ENCODE measurements around the gene CTXND1.

The CTXND1 gene

GRCh38 chr15:80251428-80252120 lies 439 bp downstream of the CTXND1 start:
- FAIRE-seq = no peak

- no peak for FAIRE-seq
Measured at GRCh38 chr15:80250614-80251427, 1.2 kb downstream of the CTXND1 start.

GRCh38 chr15:80249973-80250372 lies 2.0 kb downstream of the CTXND1 start:
- FAIRE-seq = no peak

GRCh38 chr15:80247320-80247719 lies 4.7 kb downstream of the CTXND1 start:
- FAIRE-seq = no peak

GRCh38 chr15:80246425-80246894 lies 5.6 kb downstream of the CTXND1 start:
- no peak for FAIRE-seq

GRCh38 chr15:80242802-80243201 lies 9.2 kb downstream of the CTXND1 start:
- no peak for FAIRE-seq

- no peak for FAIRE-seq
Measured at GRCh38 chr15:80242132-80242769, 9.8 kb downstream of the CTXND1 start.

GRCh38 chr15:80241508-80241907 lies 10.5 kb downstream of the CTXND1 start:
- no peak for FAIRE-seq

- no peak for FAIRE-seq
Measured at GRCh38 chr15:80240276-80240675, 11.7 kb downstream of the CTXND1 start.

GRCh38 chr15:80234883-80235282 lies 17.1 kb downstream of the CTXND1 start:
- FAIRE-seq = no peak

GRCh38 chr15:80233581-80233980 lies 18.4 kb downstream of the CTXND1 start:
- FAIRE-seq = no peak

GRCh38 chr15:80231371-80231770 lies 20.6 kb downstream of the CTXND1 start:
- FAIRE-seq = no peak

GRCh38 chr15:80228959-80229610 lies 22.9 kb downstream of the CTXND1 start:
- FAIRE-seq = no peak

GRCh38 chr15:80219955-80220354 lies 32.1 kb downstream of the CTXND1 start:
- FAIRE-seq = no peak

GRCh38 chr15:80217327-80217900 lies 34.6 kb downstream of the CTXND1 start:
- FAIRE-seq = no peak

GRCh38 chr15:80216911-80217310 lies 35.1 kb downstream of the CTXND1 start:
- no peak for FAIRE-seq

- FAIRE-seq = no peak
Measured at GRCh38 chr15:80216141-80216540, 35.9 kb downstream of the CTXND1 start.

GRCh38 chr15:80214910-80215309 lies 37.1 kb downstream of the CTXND1 start:
- no peak for FAIRE-seq

- no peak for FAIRE-seq
Measured at GRCh38 chr15:80211976-80212375, 40.0 kb downstream of the CTXND1 start.

- FAIRE-seq = no peak
Measured at GRCh38 chr15:80210611-80211573, 41.1 kb downstream of the CTXND1 start.
